Ecto neural progenitor cell (in vitro differentiated cells): Measurements from ENCODE around the gene DNER.

Experiments
- DNase-seq: peaks from one replicate; pipeline ENCODE4 v3.0.0-alpha.2; 2018; ENCODE audit warnings: low spot score

DNER gene

GRCh38 chr2:229489016-229489415, 225.3 kb downstream of the DNER start:
- no peak for DNase-seq

GRCh38 chr2:229488232-229488631, 226.1 kb downstream of the DNER start:
- DNase-seq, result no peak

- DNase-seq, result no peak
Observed at GRCh38 chr2:229486673-229487072, 227.7 kb downstream of the DNER start.

GRCh38 chr2:229485857-229486256, 228.5 kb downstream of the DNER start:
- DNase-seq, result peak; percentile 46

- no peak for DNase-seq
Observed at GRCh38 chr2:229477269-229477755, 237.0 kb downstream of the DNER start.

- DNase-seq, result no peak
Observed at GRCh38 chr2:229475778-229476177, 238.6 kb downstream of the DNER start.

GRCh38 chr2:229474125-229474524, 240.2 kb downstream of the DNER start:
- no peak for DNase-seq

- no peak for DNase-seq
Observed at GRCh38 chr2:229470781-229471180, 243.6 kb downstream of the DNER start.

- DNase-seq, result no peak
Observed at GRCh38 chr2:229467783-229468182, 246.6 kb downstream of the DNER start.

GRCh38 chr2:229463841-229464346, 250.5 kb downstream of the DNER start:
- no peak for DNase-seq

- DNase-seq, result no peak
Observed at GRCh38 chr2:229462112-229462511, 252.2 kb downstream of the DNER start.

GRCh38 chr2:229456091-229456490, 258.3 kb downstream of the DNER start:
- DNase-seq, result no peak

- DNase-seq, result no peak
Observed at GRCh38 chr2:229454934-229455631, 259.3 kb downstream of the DNER start.

GRCh38 chr2:229453230-229453629, 261.1 kb downstream of the DNER start:
- DNase-seq, result no peak

GRCh38 chr2:229451852-229452251, 262.5 kb downstream of the DNER start:
- DNase-seq, result no peak

- DNase-seq, result no peak
Observed at GRCh38 chr2:229447227-229447626, 267.1 kb downstream of the DNER start.

- no peak for DNase-seq
Observed at GRCh38 chr2:229446350-229446749, 268.0 kb downstream of the DNER start.

- no peak for DNase-seq
Observed at GRCh38 chr2:229445501-229446211, 268.7 kb downstream of the DNER start.

- DNase-seq, result no peak
Observed at GRCh38 chr2:229445019-229445418, 269.3 kb downstream of the DNER start.

GRCh38 chr2:229443546-229444268, 270.6 kb downstream of the DNER start:
- no peak for DNase-seq

GRCh38 chr2:229443141-229443540, 271.2 kb downstream of the DNER start:
- no peak for DNase-seq

- no peak for DNase-seq
Observed at GRCh38 chr2:229438430-229439159, 275.8 kb downstream of the DNER start.
